HAP-1 (cell line): ENCODE data around the gene PITPNC1.
"Not testable (repeated sequence)": the region's sequence is repeated elsewhere in the genome, so short reads cannot be mapped to it uniquely, and the experiment has no call there.

Experiments
- DNase-seq, 2 experiments: peaks; one replicate each; pipeline ENCODE4 v3.0.0-alpha.2; 2016 to 2020; ENCODE audit warnings: low spot score in 2 of 2
- H3K27me3 ChIP-seq: fragments of 250-450 bp; sonication (Bioruptor Pico); 2 replicates; pipeline ENCODE4 v1.5.1; 2020; ENCODE audit warnings: low read depth, mild to moderate bottlenecking, moderate library complexity
- H3K36me3 ChIP-seq: fragments of 250-450 bp; sonication (Bioruptor Pico); replicated peaks from 2 replicates; pipeline ENCODE4 v1.5.1; 2020; ENCODE audit warnings: mild to moderate bottlenecking
- H3K4me1 ChIP-seq: fragments of 250-450 bp; sonication (Bioruptor Pico); 2 replicates; pipeline ENCODE4 v1.5.1; 2020; ENCODE audit warnings: mild to moderate bottlenecking
- H3K4me3 ChIP-seq: fragments of 250-450 bp; sonication (Bioruptor Pico); 2 replicates; pipeline ENCODE4 v1.5.1; 2020; ENCODE audit warnings: mild to moderate bottlenecking, moderate library complexity
- H3K9me3 ChIP-seq: fragments of 250-450 bp; sonication (Bioruptor Pico); 2 replicates; pipeline ENCODE4 v1.5.1; 2020; ENCODE audit warnings: mild to moderate bottlenecking, moderate library complexity
- in situ Hi-C: fragments of 300-500 bp; cut with MboI; formaldehyde crosslinking; loops from 3 replicates; pipeline ENCODE4 v1.14.3; 2020; ENCODE audit warnings: low sequenced_read_pairs, inconsistent platforms, mixed read lengths

PITPNC1 gene

GRCh38 chr17:67503739-67504138, 126.7 kb downstream of the PITPNC1 start:
- Histone ChIP-seq H3K36me3 (no peaks in the 10 kb centered on the region), H3K9me3 (no peaks in the 10 kb centered on the region), H3K4me3 (no peak overlapping the region), H3K27me3 (no peaks in the 10 kb centered on the region), H3K4me1 (peaks cover 3% of the 10 kb centered on the region; the same call in 1 of the 2 replicates)
- DNase-seq = no peak
- in situ Hi-C loops = no loop called here

GRCh38 chr17:67504182-67504581, 127.1 kb downstream of the PITPNC1 start:
- H3K4me1 ChIP-seq = peaks cover 3% of the 10 kb centered on the region; the same call in 1 of the 2 replicates
- no peaks in the 10 kb centered on the region for H3K27me3 ChIP-seq
- no peak overlapping the region for H3K4me3 ChIP-seq
- in situ Hi-C loops = no loop called here
- no peak for DNase-seq
- H3K9me3 ChIP-seq = no peaks in the 10 kb centered on the region
- no peaks in the 10 kb centered on the region for H3K36me3 ChIP-seq

GRCh38 chr17:67506966-67507365, 129.9 kb downstream of the PITPNC1 start:
- no peaks in the 10 kb centered on the region for H3K36me3 ChIP-seq
- no peak overlapping the region for H3K4me3 ChIP-seq
- no peaks in the 10 kb centered on the region for H3K27me3 ChIP-seq
- no peaks in the 10 kb centered on the region for H3K9me3 ChIP-seq
- no peak for DNase-seq
- peaks cover 3% of the 10 kb centered on the region for H3K4me1 ChIP-seq
- in situ Hi-C loops = no loop called here

GRCh38 chr17:67509390-67510287, 132.6 kb downstream of the PITPNC1 start:
- Histone ChIP-seq H3K4me3 (no peak overlapping the region), H3K27me3 (no peaks in the 10 kb centered on the region), H3K9me3 (no peaks in the 10 kb centered on the region), H3K36me3 (no peaks in the 10 kb centered on the region), H3K4me1 (no peaks in the 10 kb centered on the region; the same call in none of the 2 replicates)
- in situ Hi-C loops = no loop called here
- no peak for DNase-seq

- in situ Hi-C loops = no loop called here
Measured at GRCh38 chr17:67511012-67511411, 133.9 kb downstream of the PITPNC1 start.

GRCh38 chr17:67511804-67512203, 134.7 kb downstream of the PITPNC1 start:
- H3K27me3 ChIP-seq = no peaks in the 10 kb centered on the region
- H3K36me3 ChIP-seq = no peaks in the 10 kb centered on the region
- H3K4me1 ChIP-seq = peaks cover 5% of the 10 kb centered on the region
- in situ Hi-C loops = no loop called here
- no peak overlapping the region for H3K4me3 ChIP-seq
- DNase-seq = no peak
- H3K9me3 ChIP-seq = no peaks in the 10 kb centered on the region; the same call in 1 of the 2 replicates

More at GRCh38 chr17:67511012-67511411, 133.9 kb downstream of the PITPNC1 start:
- no peak for DNase-seq
- Histone ChIP-seq H3K4me3 (no peak overlapping the region), H3K9me3 (no peaks in the 10 kb centered on the region), H3K27me3 (no peaks in the 10 kb centered on the region), H3K36me3 (no peaks in the 10 kb centered on the region), H3K4me1 (peaks cover 5% of the 10 kb centered on the region)

GRCh38 chr17:67514998-67515397, 137.9 kb downstream of the PITPNC1 start:
- H3K4me1 ChIP-seq = peaks cover 5% of the 10 kb centered on the region
- in situ Hi-C loops = no loop called here

GRCh38 chr17:67515490-67516083, 138.5 kb downstream of the PITPNC1 start:
- H3K27me3 ChIP-seq = no peaks in the 10 kb centered on the region
- in situ Hi-C loops = no loop called here
- peaks cover 6% of the 10 kb centered on the region; the same call in 1 of the 2 replicates for H3K9me3 ChIP-seq
- peaks cover 5% of the 10 kb centered on the region for H3K4me1 ChIP-seq
- H3K36me3 ChIP-seq = no peaks in the 10 kb centered on the region
- DNase-seq = no peak
- no peak overlapping the region for H3K4me3 ChIP-seq

More at GRCh38 chr17:67514998-67515397, 137.9 kb downstream of the PITPNC1 start:
- no peak overlapping the region for H3K4me3 ChIP-seq
- H3K9me3 ChIP-seq = peaks cover 6% of the 10 kb centered on the region; the same call in 1 of the 2 replicates
- DNase-seq = no peak
- no peaks in the 10 kb centered on the region for H3K27me3 ChIP-seq
- H3K36me3 ChIP-seq = no peaks in the 10 kb centered on the region

- H3K36me3 ChIP-seq, H3K4me1 ChIP-seq, H3K27me3 ChIP-seq, DNase-seq, in situ Hi-C loops, H3K4me3 ChIP-seq, H3K9me3 ChIP-seq: not testable (repeated sequence)
Measured at GRCh38 chr17:67516571-67516970, 139.5 kb downstream of the PITPNC1 start.

- Histone ChIP-seq H3K4me3 (no peak overlapping the region), H3K27me3 (no peaks in the 10 kb centered on the region), H3K36me3 (no peaks in the 10 kb centered on the region), H3K4me1 (peaks cover 5% of the 10 kb centered on the region; the same call in 1 of the 2 replicates), H3K9me3 (peaks cover 6% of the 10 kb centered on the region; the same call in 1 of the 2 replicates)
- in situ Hi-C loops = no loop called here
- no peak for DNase-seq
Measured at GRCh38 chr17:67517325-67517724, 140.2 kb downstream of the PITPNC1 start.

GRCh38 chr17:67518876-67519275, 141.8 kb downstream of the PITPNC1 start:
- H3K9me3 ChIP-seq = peaks cover 6% of the 10 kb centered on the region; the same call in 1 of the 2 replicates
- H3K27me3 ChIP-seq = no peaks in the 10 kb centered on the region
- H3K4me1 ChIP-seq = peaks cover 8% of the 10 kb centered on the region; the same call in 1 of the 2 replicates
- no peak overlapping the region for H3K4me3 ChIP-seq
- no peaks in the 10 kb centered on the region for H3K36me3 ChIP-seq
- in situ Hi-C loops = no loop called here
- DNase-seq = no peak

GRCh38 chr17:67519801-67520251, 142.7 kb downstream of the PITPNC1 start:
- peaks cover 8% of the 10 kb centered on the region; the same call in 1 of the 2 replicates for H3K4me1 ChIP-seq
- H3K27me3 ChIP-seq = no peaks in the 10 kb centered on the region
- in situ Hi-C loops = no loop called here
- no peak for DNase-seq
- no peaks in the 10 kb centered on the region for H3K36me3 ChIP-seq
- peaks cover 6% of the 10 kb centered on the region; the same call in 1 of the 2 replicates for H3K9me3 ChIP-seq
- no peak overlapping the region for H3K4me3 ChIP-seq

GRCh38 chr17:67520252-67520906, 143.3 kb downstream of the PITPNC1 start:
- Histone ChIP-seq H3K4me1 (peaks cover 5% of the 10 kb centered on the region; the same call in 1 of the 2 replicates), H3K27me3 (no peaks in the 10 kb centered on the region), H3K36me3 (no peaks in the 10 kb centered on the region), H3K9me3 (peaks cover 6% of the 10 kb centered on the region; the same call in 1 of the 2 replicates), H3K4me3 (no peak overlapping the region)
- in situ Hi-C loops = no loop called here
- no peak for DNase-seq
